HEK293 (cell line): ENCODE results near the gene MBD6.
A peak's percentile ranks its signal among the peaks of the same experiment; 100 is the strongest.

Experiments used
- ATF2 ChIP-seq: fragments of 450-650 bp; formaldehyde crosslinking; IDR thresholded peaks from 2 replicates; pipeline ENCODE4 v1.5.1; 2016; ENCODE audit warnings: missing biosample characterization, missing genetic modification characterization, low read depth
- GFI1B ChIP-seq: fragments of 450-650 bp; formaldehyde crosslinking; IDR thresholded peaks from 2 replicates; pipeline ENCODE4 v1.5.1; 2016; ENCODE audit warnings: missing biosample characterization, missing genetic modification characterization
- GLI2 ChIP-seq: fragments of 450-650 bp; formaldehyde crosslinking; IDR thresholded peaks from 2 replicates; pipeline ENCODE4; 2017; ENCODE audit warnings: missing biosample characterization, missing genetic modification characterization, low read depth, borderline replicate concordance
- GLI4 ChIP-seq: fragments of 450-650 bp; formaldehyde crosslinking; IDR thresholded peaks from 2 replicates; pipeline ENCODE4 v1.5.1; 2016; ENCODE audit warnings: missing biosample characterization, missing genetic modification characterization
- GLIS2 ChIP-seq: fragments of 450-650 bp; formaldehyde crosslinking; IDR thresholded peaks from 2 replicates; pipeline ENCODE4 v1.5.1; 2016; ENCODE audit warnings: missing biosample characterization, missing genetic modification characterization
- IKZF3 ChIP-seq: fragments of 450-650 bp; IDR thresholded peaks from 2 replicates; pipeline ENCODE4 v1.5.0; 2018; ENCODE audit warnings: missing biosample characterization, mild to moderate bottlenecking, missing genetic modification characterization, moderate library complexity
- KLF10 ChIP-seq: fragments of 450-650 bp; IDR thresholded peaks from 2 replicates; pipeline ENCODE4 v1.5.1; 2018; ENCODE audit warnings: missing biosample characterization, mild to moderate bottlenecking, missing genetic modification characterization
- KLF7 ChIP-seq: fragments of 450-650 bp; formaldehyde crosslinking; IDR thresholded peaks from 2 replicates; pipeline ENCODE4 v1.5.1; 2016; ENCODE audit warnings: missing biosample characterization, missing genetic modification characterization, borderline replicate concordance
- KLF8 ChIP-seq: fragments of 450-650 bp; formaldehyde crosslinking; IDR thresholded peaks from 2 replicates; pipeline ENCODE4 v1.5.1; 2016; ENCODE audit warnings: missing biosample characterization, missing genetic modification characterization
- PATZ1 ChIP-seq: fragments of 450-650 bp; formaldehyde crosslinking; IDR thresholded peaks from 2 replicates; pipeline ENCODE4 v1.5.1; 2016; ENCODE audit warnings: missing biosample characterization, missing genetic modification characterization
- PBX3 ChIP-seq: sonication (generic); formaldehyde crosslinking; IDR thresholded peaks from 2 replicates; pipeline ENCODE4 v1.8.1; 2022; ENCODE audit warnings: mild to moderate bottlenecking, moderate library complexity, missing genetic modification reagents
- TRIM28 ChIP-seq: IDR thresholded peaks from 2 replicates; pipeline ENCODE4 v1.6.1; 2011; ENCODE audit warnings: low read length, control low read depth, borderline replicate concordance
- ZBTB1 ChIP-seq: fragments of 450-650 bp; formaldehyde crosslinking; IDR thresholded peaks from 2 replicates; pipeline ENCODE4 v1.5.1; 2016; ENCODE audit warnings: missing biosample characterization, missing genetic modification characterization
- ZBTB11 ChIP-seq: fragments of 450-650 bp; formaldehyde crosslinking; conservative IDR thresholded peaks from 2 replicates; pipeline ENCODE4 v1.5.1; 2016; ENCODE audit warnings: low read depth, missing biosample characterization, missing genetic modification characterization
- ZBTB21 ChIP-seq: fragments of 450-650 bp; formaldehyde crosslinking; IDR thresholded peaks from 2 replicates; pipeline ENCODE4 v1.5.1; 2017; ENCODE audit warnings: missing biosample characterization, missing genetic modification characterization
- ZBTB26 ChIP-seq: fragments of 450-650 bp; formaldehyde crosslinking; optimal IDR thresholded peaks from 2 replicates; pipeline ENCODE3; 2016; ENCODE audit warnings: missing biosample characterization, mild to moderate bottlenecking, missing genetic modification characterization
- ZBTB44 ChIP-seq: fragments of 450-650 bp; IDR thresholded peaks from 2 replicates; pipeline ENCODE4 v1.5.1; 2018; ENCODE audit warnings: missing biosample characterization, mild to moderate bottlenecking, missing genetic modification characterization
- ZBTB48 ChIP-seq: fragments of 450-650 bp; formaldehyde crosslinking; IDR thresholded peaks from 2 replicates; pipeline ENCODE4 v1.5.1; 2016; ENCODE audit warnings: missing biosample characterization, missing genetic modification characterization
- ZNF184 ChIP-seq: fragments of 450-650 bp; IDR thresholded peaks from 2 replicates; pipeline ENCODE4 v1.5.1; 2018; ENCODE audit warnings: missing biosample characterization, mild to moderate bottlenecking, missing genetic modification characterization
- ZNF2 ChIP-seq: fragments of 450-650 bp; formaldehyde crosslinking; IDR thresholded peaks from 2 replicates; pipeline ENCODE4 v1.5.1; 2016; ENCODE audit warnings: missing biosample characterization, missing genetic modification characterization
- ZNF24 ChIP-seq: fragments of 450-650 bp; formaldehyde crosslinking; IDR thresholded peaks from 2 replicates; pipeline ENCODE4 v1.5.1; 2016; ENCODE audit warnings: missing biosample characterization, missing genetic modification characterization
- ZNF341 ChIP-seq: fragments of 450-650 bp; formaldehyde crosslinking; IDR thresholded peaks from 2 replicates; pipeline ENCODE4; 2016; ENCODE audit warnings: low read depth, missing biosample characterization, missing genetic modification characterization
- ZNF362 ChIP-seq: fragments of 450-650 bp; formaldehyde crosslinking; IDR thresholded peaks from 2 replicates; pipeline ENCODE4 v1.5.1; 2016; ENCODE audit warnings: missing biosample characterization, missing genetic modification characterization
- ZNF433 ChIP-seq: fragments of 450-650 bp; formaldehyde crosslinking; IDR thresholded peaks from 2 replicates; pipeline ENCODE4 v1.5.1; 2016; ENCODE audit warnings: missing biosample characterization, missing genetic modification characterization, low read depth
- ZNF529 ChIP-seq: fragments of 450-650 bp; formaldehyde crosslinking; IDR thresholded peaks from 2 replicates; pipeline ENCODE4 v1.5.1; 2017; ENCODE audit warnings: missing genetic modification characterization, missing biosample characterization; ENCODE audit not compliant: insufficient replicate concordance
- ZNF629 ChIP-seq: fragments of 450-650 bp; formaldehyde crosslinking; IDR thresholded peaks from 2 replicates; pipeline ENCODE4 v1.5.1; 2017; ENCODE audit warnings: missing biosample characterization, missing genetic modification characterization
- ZNF664 ChIP-seq: fragments of 450-650 bp; formaldehyde crosslinking; IDR thresholded peaks from 2 replicates; pipeline ENCODE4 v1.5.1; 2016; ENCODE audit warnings: missing biosample characterization, missing genetic modification characterization

MBD6 gene

GRCh38 chr12:57546438-57547287, 24.0 kb downstream of the MBD6 start, which contains the start of gene DCTN2 (continued):
- TF ChIP-seq ZNF184 (tag by site-specific recombination): no peak
- no peak for TF ChIP-seq ZBTB1 (tag by site-specific recombination)
- TF ChIP-seq GFI1B (tag by site-specific recombination): no peak
- TF ChIP-seq GLIS2 (tag by site-specific recombination): peak; percentile 60
- TF ChIP-seq ZNF2 (tag by site-specific recombination): no peak; the same call in 1 of the 2 replicates
- no peak for TF ChIP-seq ZNF529
- TF ChIP-seq IKZF3 (tag by site-specific recombination): 0 out of 2 replicates have a peak, but pooled peaks have one; percentile 81
- TF ChIP-seq TRIM28: no peak
- no peak for TF ChIP-seq GLI4 (tag by site-specific recombination)
- peak; percentile 31 for TF ChIP-seq ZBTB26 (tag by site-specific recombination)
- peak; percentile 76 for TF ChIP-seq ZBTB48 (tag by site-specific recombination)
- peak; percentile 94 for TF ChIP-seq ATF2 (tag by site-specific recombination)
- TF ChIP-seq ZNF24: no peak
- TF ChIP-seq ZBTB11 (tag by site-specific recombination): peak; percentile 68
- no peak for TF ChIP-seq ZBTB44 (tag by site-specific recombination)
- TF ChIP-seq PATZ1 (tag by site-specific recombination): peak; percentile 66; the same call in 1 of the 2 replicates
- no peak for TF ChIP-seq ZNF362
- TF ChIP-seq ZNF433 (tag by site-specific recombination): no peak
- TF ChIP-seq KLF7: peak; percentile 95; the same call in 1 of the 2 replicates
- TF ChIP-seq ZNF629 (tag by site-specific recombination): peak; percentile 91
- TF ChIP-seq GLI2 (tag by site-specific recombination): no peak
- TF ChIP-seq PBX3: no peak
- TF ChIP-seq ZBTB21: peak; percentile 68
- no peak for TF ChIP-seq ZNF664 (tag by site-specific recombination)
- TF ChIP-seq KLF8 (tag by site-specific recombination): peak; percentile 99
- TF ChIP-seq ZNF341 (tag by site-specific recombination): peak; percentile 82
- peak; percentile 98 for TF ChIP-seq KLF10
